HFF-Myc (cell line): ENCODE results near the gene POLK.
"Not testable (repeated sequence)": the region's sequence is repeated elsewhere in the genome, so short reads cannot be mapped to it uniquely, and the experiment has no call there.

Experiments
- DNase-seq: peaks from one replicate; pipeline ENCODE4 v3.0.0-alpha.2; 2011; ENCODE audit warnings: low read depth; ENCODE audit errors: extremely low read depth
- H3K4me3 ChIP-seq: replicated peaks from 2 replicates; pipeline ENCODE4 v1.5.1; 2011; ENCODE audit warnings: low read depth, mild to moderate bottlenecking, control low read depth, low read length
- TF ChIP-seq, protein P1 (sequence below): IDR thresholded peaks from 2 replicates; pipeline ENCODE4 v1.5.1; 2012; ENCODE audit warnings: mild to moderate bottlenecking, low read depth, low read length, control low read depth; ENCODE audit errors: missing control alignments

The POLK gene

DNA sequence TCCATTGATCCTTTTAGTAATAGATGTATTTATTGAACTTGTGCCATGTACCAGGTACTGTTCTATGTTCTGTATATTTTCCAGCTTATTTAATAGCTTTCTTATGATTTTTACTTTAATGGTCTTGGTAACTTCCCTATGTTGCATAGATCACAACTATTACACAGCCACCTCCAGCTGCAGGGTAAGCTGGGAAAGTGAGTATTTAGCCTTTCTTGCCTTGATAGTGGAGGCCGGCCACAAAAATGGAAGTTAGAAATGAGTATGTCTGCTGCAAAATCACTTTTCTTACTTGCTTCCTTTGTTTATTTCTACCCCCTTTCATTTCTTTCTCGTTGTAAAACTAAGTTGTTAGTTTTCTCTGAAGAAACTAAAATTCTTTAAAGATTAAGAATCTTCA lies 56.5 kb downstream of the POLK start:
- no peak for DNase-seq
- TF ChIP-seq, protein P1, sequence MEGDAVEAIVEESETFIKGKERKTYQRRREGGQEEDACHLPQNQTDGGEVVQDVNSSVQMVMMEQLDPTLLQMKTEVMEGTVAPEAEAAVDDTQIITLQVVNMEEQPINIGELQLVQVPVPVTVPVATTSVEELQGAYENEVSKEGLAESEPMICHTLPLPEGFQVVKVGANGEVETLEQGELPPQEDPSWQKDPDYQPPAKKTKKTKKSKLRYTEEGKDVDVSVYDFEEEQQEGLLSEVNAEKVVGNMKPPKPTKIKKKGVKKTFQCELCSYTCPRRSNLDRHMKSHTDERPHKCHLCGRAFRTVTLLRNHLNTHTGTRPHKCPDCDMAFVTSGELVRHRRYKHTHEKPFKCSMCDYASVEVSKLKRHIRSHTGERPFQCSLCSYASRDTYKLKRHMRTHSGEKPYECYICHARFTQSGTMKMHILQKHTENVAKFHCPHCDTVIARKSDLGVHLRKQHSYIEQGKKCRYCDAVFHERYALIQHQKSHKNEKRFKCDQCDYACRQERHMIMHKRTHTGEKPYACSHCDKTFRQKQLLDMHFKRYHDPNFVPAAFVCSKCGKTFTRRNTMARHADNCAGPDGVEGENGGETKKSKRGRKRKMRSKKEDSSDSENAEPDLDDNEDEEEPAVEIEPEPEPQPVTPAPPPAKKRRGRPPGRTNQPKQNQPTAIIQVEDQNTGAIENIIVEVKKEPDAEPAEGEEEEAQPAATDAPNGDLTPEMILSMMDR = no peak
- H3K4me3 ChIP-seq = no peak overlapping the region

DNA sequence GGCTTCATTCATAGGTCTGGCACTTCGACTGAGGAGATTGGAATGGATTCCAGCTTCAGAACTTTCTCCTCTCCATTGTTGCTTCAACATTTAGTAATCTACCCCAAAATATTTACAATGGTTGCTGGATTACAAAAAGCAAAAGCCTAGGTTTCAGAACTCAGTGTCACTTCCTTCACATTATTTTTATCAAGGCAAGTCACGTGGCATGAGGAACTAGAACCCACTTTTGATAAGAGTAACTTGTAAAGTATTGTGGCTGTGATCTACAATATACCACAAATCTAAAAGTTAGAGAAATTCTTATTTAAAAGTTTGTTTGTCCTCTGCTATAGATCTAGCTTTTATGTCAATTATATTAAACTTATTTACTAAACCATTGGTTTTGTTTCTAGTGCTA lies 59.9 kb downstream of the POLK start:
- no peak for DNase-seq
- TF ChIP-seq, protein P1 = no peak

DNA sequence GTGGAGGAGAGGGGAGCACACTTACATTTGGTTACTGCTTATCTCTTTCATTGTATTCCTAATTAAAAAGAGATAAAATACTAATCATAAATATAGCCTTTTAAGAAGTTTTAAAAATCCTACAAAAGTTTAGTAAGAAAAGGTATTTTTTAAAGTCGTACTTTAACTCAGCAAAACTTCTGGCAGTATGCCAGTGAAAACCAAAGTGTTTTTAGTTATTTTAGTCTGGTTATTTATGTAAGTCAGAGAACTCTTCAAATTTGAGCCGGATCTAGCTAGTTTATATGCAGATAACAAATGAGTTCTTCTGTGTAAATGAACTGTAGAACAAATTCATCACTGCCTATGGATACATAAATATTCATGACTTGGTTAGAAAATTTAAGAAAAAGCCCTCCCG lies 63.1 kb downstream of the POLK start:
- H3K4me3 ChIP-seq = no peak overlapping the region
- TF ChIP-seq, protein P1 = no peak
- no peak for DNase-seq

More for the DNA sequence above, 59.9 kb downstream of the POLK start:
- H3K4me3 ChIP-seq = no peak overlapping the region

DNA sequence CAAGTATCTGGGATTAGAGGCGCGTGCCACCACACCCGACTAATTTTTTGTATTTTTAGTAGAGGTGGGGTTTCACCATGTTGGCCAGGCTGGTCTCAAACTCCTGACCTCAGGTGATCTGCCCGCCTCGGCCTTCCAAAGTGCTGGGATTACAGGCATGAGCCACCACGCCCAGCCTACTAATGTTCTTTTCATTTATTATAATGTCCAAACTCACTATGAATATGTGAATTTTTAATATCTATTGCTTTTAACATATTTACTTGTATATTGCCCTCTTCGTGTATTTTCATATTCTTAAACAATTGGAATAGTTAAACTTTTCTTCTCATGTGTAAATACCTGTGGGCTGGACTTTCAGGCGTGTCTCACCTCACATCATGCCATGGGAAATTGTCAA lies 66.6 kb downstream of the POLK start:
- DNase-seq = not testable (repeated sequence)

DNA sequence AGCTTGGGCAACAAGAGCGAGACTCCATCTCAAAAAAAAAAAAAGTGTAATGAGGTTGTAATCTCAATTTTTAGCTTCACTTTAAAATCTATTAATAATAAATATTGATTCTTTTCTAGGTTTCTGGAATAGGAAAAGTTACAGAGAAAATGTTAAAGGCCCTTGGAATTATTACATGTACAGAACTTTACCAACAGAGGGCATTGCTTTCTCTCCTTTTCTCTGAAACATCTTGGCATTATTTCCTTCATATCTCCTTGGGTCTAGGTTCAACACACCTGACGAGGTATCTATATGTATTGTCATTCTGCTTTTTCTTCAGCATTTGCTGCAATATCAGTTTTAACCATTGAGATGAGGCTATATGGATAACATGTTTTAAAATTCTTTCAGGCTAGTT lies 73.0 kb downstream of the POLK start:
- no peak for DNase-seq
- TF ChIP-seq, protein P1 = no peak
- no peak overlapping the region for H3K4me3 ChIP-seq

More for the DNA sequence above, 66.6 kb downstream of the POLK start:
- not testable (repeated sequence) for H3K4me3 ChIP-seq

DNA sequence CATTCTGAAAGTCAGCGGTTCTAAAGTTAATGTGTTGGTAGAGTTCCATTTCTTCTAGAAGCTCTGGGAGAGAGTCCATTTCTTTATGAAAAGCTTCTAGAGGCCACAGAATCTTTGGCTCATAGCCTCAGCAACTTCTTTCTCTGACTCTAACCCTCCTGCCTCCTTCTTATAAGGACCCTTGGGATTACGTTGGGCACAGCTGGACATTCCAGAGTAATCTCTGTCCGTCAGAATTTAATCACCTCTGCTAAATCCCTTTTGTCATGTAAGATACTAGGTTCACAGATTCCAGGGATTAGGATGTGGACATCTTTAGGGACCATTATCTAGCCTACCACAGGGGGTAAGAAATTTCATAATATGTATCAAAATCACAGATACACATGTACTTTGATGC lies 77.0 kb downstream of the POLK start:
- H3K4me3 ChIP-seq = no peak overlapping the region
- no peak for DNase-seq
- TF ChIP-seq, protein P1 = no peak

DNA sequence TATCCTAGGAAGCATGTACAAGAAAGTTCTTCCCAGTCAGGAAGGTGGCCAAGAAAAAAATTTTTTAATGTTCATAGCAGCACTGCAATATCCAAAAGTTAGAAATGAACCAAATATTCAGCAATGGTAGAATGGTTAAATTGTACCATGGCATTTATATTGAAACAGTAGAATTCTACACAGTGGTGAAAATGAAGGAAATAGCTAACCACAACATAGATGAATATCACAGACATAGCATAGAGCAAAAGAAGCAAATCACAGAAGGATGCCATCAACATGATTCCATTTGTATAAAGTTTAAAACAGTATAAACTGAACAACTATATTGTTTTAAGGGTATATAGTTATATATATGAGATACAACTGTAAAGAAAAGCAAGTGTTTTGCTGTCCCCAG lies 88.8 kb downstream of the POLK start:
- TF ChIP-seq, protein P1 = no peak
- no peak for DNase-seq
- no peak overlapping the region for H3K4me3 ChIP-seq
